ENCODE results near the gene SND1. TPM values are rescaled to one million over a fixed set of nuclear protein-coding genes. Genes with fewer than 3 reads are reported as not detected.
A peak's percentile ranks its signal among the peaks of the same experiment; 100 is the strongest.

The SND1 gene
- total and polyA plus RNA-seq, 2 donors (not counting 1 experiment from before 2014, with no cell fraction given): 137 to 174 TPM

DNA sequence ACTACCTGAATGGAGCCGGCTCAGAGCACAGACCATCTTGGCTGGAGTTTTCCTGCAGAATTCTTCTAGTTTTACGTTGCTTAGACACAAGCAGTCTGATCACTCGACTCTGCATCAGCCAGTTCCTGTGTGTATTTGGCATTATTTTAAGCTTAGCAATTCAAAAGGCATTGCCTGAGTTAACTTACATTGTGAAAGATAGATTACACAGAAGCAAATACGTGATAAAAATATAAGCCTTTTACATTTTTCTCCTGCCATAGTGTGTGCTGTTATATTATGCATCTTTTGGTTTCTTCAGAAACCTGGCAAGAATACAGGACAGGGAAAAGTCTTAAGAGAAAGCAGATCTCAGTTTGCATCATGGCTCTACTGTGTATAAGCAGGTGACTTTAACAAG is 281.2 kb downstream of the SND1 start:
- H3K36me3 ChIP-seq (ENCODE audit: control insufficient read depth, insufficient read depth, low read length): no peaks in the 10 kb centered on the region
- H3K4me3 ChIP-seq (replicated peaks in 1 of 4; ENCODE audit: control extremely low read depth in 1 of 4, insufficient read depth in 1 of 4, low read depth in 3 of 4, low read length in 4 of 4): no peak overlapping the region
- peak in 1 of 2 donors; percentile 51 for DNase-seq (ENCODE audit: low read depth in 2 of 2)
- H3K4me2 ChIP-seq (ENCODE audit: extremely low read depth, insufficient read depth, low read length): no peak overlapping the region
- H4K20me1 ChIP-seq (ENCODE audit: control insufficient read depth, extremely low read depth, insufficient read depth, low read length): no peaks in the 10 kb centered on the region
- H2AFZ ChIP-seq (ENCODE audit: low read length): no peak overlapping the region
- H3K9me3 ChIP-seq (ENCODE audit: control insufficient read depth, insufficient read depth, low read depth, low read length): no peaks in the 10 kb centered on the region
- H3K27ac ChIP-seq (ENCODE audit: insufficient read depth, low read length): no peak overlapping the region
- no peak for TF ChIP-seq EZH2 (IDR thresholded peaks at IDR 0.05; ENCODE audit: low read length, missing control alignments)
- TF ChIP-seq, protein P1, sequence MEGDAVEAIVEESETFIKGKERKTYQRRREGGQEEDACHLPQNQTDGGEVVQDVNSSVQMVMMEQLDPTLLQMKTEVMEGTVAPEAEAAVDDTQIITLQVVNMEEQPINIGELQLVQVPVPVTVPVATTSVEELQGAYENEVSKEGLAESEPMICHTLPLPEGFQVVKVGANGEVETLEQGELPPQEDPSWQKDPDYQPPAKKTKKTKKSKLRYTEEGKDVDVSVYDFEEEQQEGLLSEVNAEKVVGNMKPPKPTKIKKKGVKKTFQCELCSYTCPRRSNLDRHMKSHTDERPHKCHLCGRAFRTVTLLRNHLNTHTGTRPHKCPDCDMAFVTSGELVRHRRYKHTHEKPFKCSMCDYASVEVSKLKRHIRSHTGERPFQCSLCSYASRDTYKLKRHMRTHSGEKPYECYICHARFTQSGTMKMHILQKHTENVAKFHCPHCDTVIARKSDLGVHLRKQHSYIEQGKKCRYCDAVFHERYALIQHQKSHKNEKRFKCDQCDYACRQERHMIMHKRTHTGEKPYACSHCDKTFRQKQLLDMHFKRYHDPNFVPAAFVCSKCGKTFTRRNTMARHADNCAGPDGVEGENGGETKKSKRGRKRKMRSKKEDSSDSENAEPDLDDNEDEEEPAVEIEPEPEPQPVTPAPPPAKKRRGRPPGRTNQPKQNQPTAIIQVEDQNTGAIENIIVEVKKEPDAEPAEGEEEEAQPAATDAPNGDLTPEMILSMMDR (conservative IDR thresholded peaks at IDR 0.05 in 1 of 2, IDR thresholded peaks at IDR 0.05 in 1 of 2; ENCODE audit: low read depth in 1 of 2, low read length in 2 of 2): no peak
- no peaks in the 10 kb centered on the region for H3K79me2 ChIP-seq (ENCODE audit: control insufficient read depth, insufficient read depth, low read length)
- no peaks in the 10 kb centered on the region for H3K27me3 ChIP-seq (ENCODE audit: control insufficient read depth, insufficient read depth, low read length)
- H3K4me1 ChIP-seq (ENCODE audit: control insufficient read depth, extremely low read depth, insufficient read depth, low read length): peaks cover 1% of the 10 kb centered on the region
- no peak overlapping the region for H3K9ac ChIP-seq (ENCODE audit: insufficient read depth, low read length)

DNA sequence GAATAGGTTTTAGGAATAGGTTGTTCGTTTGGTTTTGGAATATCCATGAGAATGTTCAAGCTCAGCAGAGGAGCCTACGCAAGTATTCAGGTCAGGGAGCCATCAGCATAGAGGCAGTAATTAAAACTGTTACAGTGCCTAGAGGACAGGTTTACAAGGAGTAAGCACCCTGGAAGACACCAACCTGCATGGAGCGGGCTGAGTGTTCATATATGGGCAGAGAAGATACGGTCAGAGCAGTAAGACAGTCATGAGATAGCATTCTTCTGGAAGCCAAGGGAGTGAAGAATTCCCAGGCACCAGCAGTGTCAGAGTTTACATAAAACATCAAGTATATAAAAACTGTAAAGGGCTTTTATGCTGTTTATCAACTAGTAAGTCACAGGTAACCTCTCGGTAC is 282.7 kb downstream of the SND1 start:
- no peaks in the 10 kb centered on the region for H3K27me3 ChIP-seq (ENCODE audit: control insufficient read depth, insufficient read depth, low read length)
- H3K4me1 ChIP-seq (ENCODE audit: control insufficient read depth, extremely low read depth, insufficient read depth, low read length): peaks cover 8% of the 10 kb centered on the region
- H3K4me2 ChIP-seq (ENCODE audit: extremely low read depth, insufficient read depth, low read length): no peak overlapping the region
- H4K20me1 ChIP-seq (ENCODE audit: control insufficient read depth, extremely low read depth, insufficient read depth, low read length): no peaks in the 10 kb centered on the region
- H2AFZ ChIP-seq (ENCODE audit: low read length): no peak overlapping the region
- H3K9me3 ChIP-seq (ENCODE audit: control insufficient read depth, insufficient read depth, low read depth, low read length): no peaks in the 10 kb centered on the region
- H3K9ac ChIP-seq (ENCODE audit: insufficient read depth, low read length): no peak overlapping the region
- no peaks in the 10 kb centered on the region for H3K36me3 ChIP-seq (ENCODE audit: control insufficient read depth, insufficient read depth, low read length)
- no peak overlapping the region for H3K4me3 ChIP-seq (replicated peaks in 1 of 4; ENCODE audit: control extremely low read depth in 1 of 4, insufficient read depth in 1 of 4, low read depth in 3 of 4, low read length in 4 of 4)
- TF ChIP-seq, protein P1 (conservative IDR thresholded peaks at IDR 0.05 in 1 of 2, IDR thresholded peaks at IDR 0.05 in 1 of 2; ENCODE audit: low read depth in 1 of 2, low read length in 2 of 2): no peak
- TF ChIP-seq EZH2 (IDR thresholded peaks at IDR 0.05; ENCODE audit: low read length, missing control alignments): no peak
- no peak overlapping the region for H3K27ac ChIP-seq (ENCODE audit: insufficient read depth, low read length)
- no peak for DNase-seq (ENCODE audit: low read depth in 2 of 2)
- H3K79me2 ChIP-seq (ENCODE audit: control insufficient read depth, insufficient read depth, low read length): no peaks in the 10 kb centered on the region

DNA sequence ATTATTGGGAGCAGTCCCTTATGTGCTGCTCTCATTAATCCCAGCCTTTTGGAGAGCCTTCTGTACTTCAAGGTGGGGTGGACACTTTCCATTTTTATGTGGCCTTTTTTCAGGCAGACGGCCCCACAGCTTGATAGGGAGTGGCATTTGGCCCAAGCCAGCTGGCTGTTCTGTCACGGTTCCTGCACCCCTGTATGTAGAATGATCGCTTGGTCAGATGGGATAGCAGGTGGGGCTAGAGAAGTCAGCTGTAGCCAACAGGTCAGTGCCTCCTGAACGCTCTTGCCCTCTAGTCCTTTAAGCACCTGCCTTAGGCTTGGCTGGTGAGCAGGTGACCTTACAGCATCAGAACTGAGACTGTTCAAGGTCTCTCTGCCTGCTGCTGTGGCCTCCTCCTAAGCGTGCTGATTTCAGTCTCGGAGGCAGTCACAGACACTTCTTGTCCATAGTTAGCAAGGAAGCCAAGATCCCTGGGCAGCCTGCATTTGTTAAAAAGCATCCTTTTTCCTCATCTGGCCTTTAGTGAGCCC is 283.9 kb downstream of the SND1 start:
- DNase-seq (ENCODE audit: low read depth in 2 of 2): no peak
- H3K4me3 ChIP-seq (replicated peaks in 1 of 4; ENCODE audit: control extremely low read depth in 1 of 4, insufficient read depth in 1 of 4, low read depth in 3 of 4, low read length in 4 of 4): no peak overlapping the region
- H4K20me1 ChIP-seq (ENCODE audit: control insufficient read depth, extremely low read depth, insufficient read depth, low read length): no peaks in the 10 kb centered on the region
- no peaks in the 10 kb centered on the region for H3K9me3 ChIP-seq (ENCODE audit: control insufficient read depth, insufficient read depth, low read depth, low read length)
- H3K36me3 ChIP-seq (ENCODE audit: control insufficient read depth, insufficient read depth, low read length): no peaks in the 10 kb centered on the region
- H3K79me2 ChIP-seq (ENCODE audit: control insufficient read depth, insufficient read depth, low read length): no peaks in the 10 kb centered on the region
- peaks cover 8% of the 10 kb centered on the region for H3K4me1 ChIP-seq (ENCODE audit: control insufficient read depth, extremely low read depth, insufficient read depth, low read length)
- TF ChIP-seq, protein P1 (conservative IDR thresholded peaks at IDR 0.05 in 1 of 2, IDR thresholded peaks at IDR 0.05 in 1 of 2; ENCODE audit: low read depth in 1 of 2, low read length in 2 of 2): no peak
- no peak for TF ChIP-seq EZH2 (IDR thresholded peaks at IDR 0.05; ENCODE audit: low read length, missing control alignments)
- no peak overlapping the region for H2AFZ ChIP-seq (ENCODE audit: low read length)
- no peak overlapping the region for H3K9ac ChIP-seq (ENCODE audit: insufficient read depth, low read length)
- no peak overlapping the region for H3K4me2 ChIP-seq (ENCODE audit: extremely low read depth, insufficient read depth, low read length)
- H3K27me3 ChIP-seq (ENCODE audit: control insufficient read depth, insufficient read depth, low read length): no peaks in the 10 kb centered on the region
- H3K27ac ChIP-seq (ENCODE audit: insufficient read depth, low read length): no peak overlapping the region
